ENCODE data around the gene PFDN6. TPM values are rescaled to one million over a fixed set of nuclear protein-coding genes. Genes with fewer than 3 reads are reported as not detected.

Gene PFDN6
- total and polyA plus RNA-seq, 9 of the 15 experiments (the other 6 are each of a cell fraction or from before 2014, with no cell fraction given), result 6.8 to 475 (median 216) TPM

DNA sequence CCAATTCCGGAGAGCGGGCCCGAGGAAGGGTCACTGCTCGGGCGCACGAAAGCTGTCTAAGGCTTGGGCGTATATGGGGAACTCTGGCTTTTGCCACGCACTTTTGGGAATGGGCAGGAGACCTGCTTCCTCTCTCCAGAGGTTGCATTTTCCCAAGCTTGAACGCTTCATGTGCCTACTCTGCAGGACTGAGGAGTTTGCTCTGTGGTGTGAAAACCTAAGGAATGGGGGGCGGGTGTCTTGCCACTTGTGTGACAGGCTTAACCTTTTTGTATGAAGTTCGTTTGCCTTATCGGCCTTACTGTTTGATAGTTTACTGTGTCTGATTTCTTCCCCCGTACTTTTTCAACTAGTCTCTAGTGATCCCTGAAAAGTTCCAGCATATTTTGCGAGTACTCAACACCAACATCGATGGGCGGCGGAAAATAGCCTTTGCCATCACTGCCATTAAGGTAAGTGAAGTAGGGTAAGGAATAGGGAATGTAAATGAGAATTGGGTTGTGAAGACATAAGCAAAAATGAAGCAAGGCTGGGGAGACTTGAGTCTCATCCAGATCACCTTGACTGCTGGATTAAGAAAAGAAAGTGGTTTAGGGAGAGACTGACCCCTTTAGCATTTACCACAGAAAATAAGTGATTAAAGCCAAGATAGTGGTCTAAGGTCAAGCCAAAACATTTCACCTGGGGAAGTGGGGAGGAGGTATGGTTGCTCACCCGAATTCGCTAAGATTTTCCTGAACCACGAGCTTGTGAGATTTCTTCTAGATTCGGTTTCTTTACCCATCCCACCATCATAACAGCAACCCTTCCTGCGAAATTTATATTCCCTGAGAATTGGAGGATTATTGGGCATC is 16.9 kb upstream of the PFDN6 start (continued):
- no peak for TF ChIP-seq TFAP4 (CRISPR knock-in tag; IDR thresholded peaks at IDR 0.05; ENCODE audit: borderline replicate concordance)
- no peak for TF ChIP-seq GATA2 (CRISPR knock-in tag; IDR thresholded peaks at IDR 0.05)
- no peak for TF ChIP-seq TCF3 (CRISPR knock-in tag; IDR thresholded peaks at IDR 0.05)
- no peak for TF ChIP-seq GMEB1 (CRISPR knock-in tag; IDR thresholded peaks at IDR 0.05)
- TF ChIP-seq ZNF740 (CRISPR knock-in tag; IDR thresholded peaks at IDR 0.05), result no peak
- TF ChIP-seq ZNF740 (tag; IDR thresholded peaks at IDR 0.05), result no peak
- no peak for TF ChIP-seq DMBX1 (CRISPR knock-in tag; IDR thresholded peaks at IDR 0.05; ENCODE audit: borderline replicate concordance)
- TF ChIP-seq ILF3 (IDR thresholded peaks at IDR 0.05; ENCODE audit: borderline replicate concordance), result peak; percentile 10; the same call in 1 of the 2 replicates
- no peak for TF ChIP-seq ZBTB11 (CRISPR knock-in tag; IDR thresholded peaks at IDR 0.05)
- TF ChIP-seq, protein P1, sequence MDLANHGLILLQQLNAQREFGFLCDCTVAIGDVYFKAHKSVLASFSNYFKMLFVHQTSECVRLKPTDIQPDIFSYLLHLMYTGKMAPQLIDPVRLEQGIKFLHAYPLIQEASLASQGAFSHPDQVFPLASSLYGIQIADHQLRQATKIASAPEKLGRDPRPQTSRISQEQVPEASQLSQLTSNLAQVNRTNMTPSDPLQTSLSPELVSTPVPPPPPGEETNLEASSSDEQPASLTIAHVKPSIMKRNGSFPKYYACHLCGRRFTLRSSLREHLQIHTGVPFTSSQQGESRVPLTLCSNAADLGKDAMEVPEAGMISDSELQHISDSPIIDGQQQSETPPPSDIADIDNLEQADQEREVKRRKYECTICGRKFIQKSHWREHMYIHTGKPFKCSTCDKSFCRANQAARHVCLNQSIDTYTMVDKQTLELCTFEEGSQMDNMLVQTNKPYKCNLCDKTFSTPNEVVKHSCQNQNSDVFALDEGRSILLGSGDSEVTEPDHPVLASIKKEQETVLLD (IDR thresholded peaks at IDR 0.05), result no peak
- peak; percentile 30 for TF ChIP-seq RBBP5 (IDR thresholded peaks at IDR 0.05; ENCODE audit: borderline replicate concordance, insufficient read depth, low read length, poor library complexity, severe bottlenecking)

Measured in K562 (cell line).